ENCODE results near the gene MPO.

- TF ChIP-seq, protein P1, sequence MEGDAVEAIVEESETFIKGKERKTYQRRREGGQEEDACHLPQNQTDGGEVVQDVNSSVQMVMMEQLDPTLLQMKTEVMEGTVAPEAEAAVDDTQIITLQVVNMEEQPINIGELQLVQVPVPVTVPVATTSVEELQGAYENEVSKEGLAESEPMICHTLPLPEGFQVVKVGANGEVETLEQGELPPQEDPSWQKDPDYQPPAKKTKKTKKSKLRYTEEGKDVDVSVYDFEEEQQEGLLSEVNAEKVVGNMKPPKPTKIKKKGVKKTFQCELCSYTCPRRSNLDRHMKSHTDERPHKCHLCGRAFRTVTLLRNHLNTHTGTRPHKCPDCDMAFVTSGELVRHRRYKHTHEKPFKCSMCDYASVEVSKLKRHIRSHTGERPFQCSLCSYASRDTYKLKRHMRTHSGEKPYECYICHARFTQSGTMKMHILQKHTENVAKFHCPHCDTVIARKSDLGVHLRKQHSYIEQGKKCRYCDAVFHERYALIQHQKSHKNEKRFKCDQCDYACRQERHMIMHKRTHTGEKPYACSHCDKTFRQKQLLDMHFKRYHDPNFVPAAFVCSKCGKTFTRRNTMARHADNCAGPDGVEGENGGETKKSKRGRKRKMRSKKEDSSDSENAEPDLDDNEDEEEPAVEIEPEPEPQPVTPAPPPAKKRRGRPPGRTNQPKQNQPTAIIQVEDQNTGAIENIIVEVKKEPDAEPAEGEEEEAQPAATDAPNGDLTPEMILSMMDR (IDR thresholded peaks at IDR 0.05; ENCODE audit: low read depth, low read length, poor library complexity, severe bottlenecking), result no peak
- no peak for TF ChIP-seq EZH2phosphoT487 (IDR thresholded peaks at IDR 0.05; ENCODE audit: borderline replicate concordance, low read length)
Observed at GRCh38 chr17:58247511-58248363, 33.0 kb downstream of the MPO start.
